Measurements from ENCODE around the gene ZNF808.

- TF ChIP-seq ZSCAN4 (tag by site-specific recombination; IDR thresholded peaks at IDR 0.05) (no peak), GLI2 (tag by site-specific recombination; IDR thresholded peaks at IDR 0.05; ENCODE audit: borderline replicate concordance, low read depth) (no peak), YY1 (tag by site-specific recombination; IDR thresholded peaks at IDR 0.05) (no peak)
These were observed 6.4 kb downstream of the ZNF808 start for GRCh38 chr19:52533901-52534300.

All from HEK293 (cell line).